SU-DHL-6 (cell line): ENCODE results near the gene ROR1.

Experiments used
- H2AFZ ChIP-seq: fragments of 200-600 bp; sonication (generic); 2 replicates; pipeline ENCODE4 v1.6.1; 2014; ENCODE audit warnings: low read depth, mild to moderate bottlenecking, moderate library complexity, mixed read lengths, antibody characterized with exemption, low read length; ENCODE audit not compliant: severe bottlenecking
- H3F3A ChIP-seq: fragments of 200-600 bp; shearing (Covaris generic); 2 replicates; pipeline ENCODE4 v1.6.0; 2016; ENCODE audit warnings: antibody characterized with exemption, mild to moderate bottlenecking; ENCODE audit not compliant: insufficient read depth
- H3K27ac ChIP-seq: fragments of 200-600 bp; sonication (generic); 2 replicates; pipeline ENCODE4 v1.5.1; 2016; ENCODE audit warnings: low read depth, mild to moderate bottlenecking, low read length, moderate library complexity, mixed read lengths
- H3K27me3 ChIP-seq: fragments of 200-600 bp; sonication (generic), shearing (Covaris generic); 2 replicates; pipeline ENCODE4 v1.6.0; 2014; ENCODE audit warnings: mild to moderate bottlenecking, low read length
- H3K36me3 ChIP-seq: fragments of 200-600 bp; sonication (generic); 2 replicates; pipeline ENCODE4 v1.6.1; 2014; ENCODE audit warnings: mild to moderate bottlenecking, low read length, mixed read lengths
- H3K4me2 ChIP-seq: fragments of 300-600, 200-600 bp; shearing (Covaris generic), sonication (generic); 2 replicates; pipeline ENCODE4 v1.6.0; 2014; ENCODE audit warnings: low read length, low read depth, mild to moderate bottlenecking; ENCODE audit not compliant: poor library complexity, severe bottlenecking
- H3K4me3 ChIP-seq: fragments of 200-600 bp; sonication (generic); 2 replicates; pipeline ENCODE4 v1.5.1; 2014; ENCODE audit warnings: antibody characterized with exemption, low read length, mild to moderate bottlenecking, mixed read lengths; ENCODE audit not compliant: insufficient read depth, poor library complexity, severe bottlenecking
- H3K79me2 ChIP-seq: fragments of 200-600 bp; sonication (generic); 2 replicates; pipeline ENCODE4 v1.6.1; 2014; ENCODE audit warnings: mild to moderate bottlenecking, low read length, moderate library complexity; ENCODE audit not compliant: insufficient read depth
- H3K9ac ChIP-seq: fragments of 200-600 bp; sonication (generic); 2 replicates; pipeline ENCODE4 v1.7.0; 2014; ENCODE audit warnings: mild to moderate bottlenecking, low read length
- H3K9me2 ChIP-seq: fragments of 200-600 bp; sonication (generic); replicated peaks from 2 replicates; pipeline ENCODE4 v1.6.1; 2014; ENCODE audit warnings: low read length; ENCODE audit not compliant: insufficient read depth
- H3K9me3 ChIP-seq: fragments of 200-600 bp; sonication (generic); 2 replicates; pipeline ENCODE4 v1.6.1; 2014; ENCODE audit warnings: low read length, mixed read lengths; ENCODE audit not compliant: insufficient read depth
- H4K20me1 ChIP-seq: fragments of 200-600 bp; sonication (generic); 2 replicates; pipeline ENCODE4 v1.6.1; 2014; ENCODE audit warnings: low read depth, mild to moderate bottlenecking, antibody characterized with exemption, low read length, moderate library complexity, mixed read lengths
- EZH2phosphoT487 ChIP-seq: fragments of 200-600 bp; sonication (generic), shearing (Covaris generic); conservative IDR thresholded peaks from 2 replicates; pipeline ENCODE4 v1.6.1; 2018; ENCODE audit warnings: mild to moderate bottlenecking, antibody characterized with exemption, low read length, moderate library complexity, mixed read lengths
- TF ChIP-seq, protein P1 (sequence below): fragments of 200-600 bp; sonication (generic); IDR thresholded peaks from one replicate; pipeline ENCODE4 v1.5.1; 2017; ENCODE audit warnings: antibody characterized with exemption, mild to moderate bottlenecking, low read length, moderate library complexity; ENCODE audit not compliant: insufficient read depth, poor library complexity, severe bottlenecking

ROR1 gene

DNA sequence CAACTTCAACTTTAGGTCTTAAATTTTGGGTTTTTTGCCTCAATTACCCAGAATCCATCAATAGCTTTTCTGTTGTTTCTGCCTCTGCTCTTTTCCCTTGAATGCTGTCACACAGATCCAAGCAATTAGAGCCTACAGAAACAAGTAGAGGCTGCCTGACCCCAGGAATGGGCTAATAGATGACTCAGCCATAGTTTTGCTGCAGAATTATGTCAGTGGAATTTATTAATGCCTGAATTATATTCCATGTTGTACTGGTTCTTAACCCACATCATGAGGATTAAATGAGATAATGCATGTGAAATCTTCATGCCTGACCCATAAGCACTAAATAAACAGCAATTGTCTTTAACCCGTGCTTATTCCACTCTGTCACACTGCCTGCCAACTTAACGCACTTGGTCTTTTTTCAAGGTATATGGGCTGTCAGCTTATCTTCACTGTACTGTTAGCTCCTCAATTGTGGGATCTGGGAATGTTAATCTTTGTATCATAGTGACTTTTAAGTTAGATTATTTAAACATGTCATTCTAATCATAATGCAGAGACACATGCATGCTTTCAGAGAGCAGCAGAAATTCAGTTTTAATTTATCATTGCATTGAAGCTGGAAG, 213.3 kb downstream of the ROR1 start:
- no peak overlapping the region for H3K4me2 ChIP-seq
- H4K20me1 ChIP-seq = no peaks in the 10 kb centered on the region
- 0 out of 2 replicates have a peak, but pooled peaks cover 3% of the 10 kb centered on the region for H3K27me3 ChIP-seq
- no peak overlapping the region for H2AFZ ChIP-seq
- H3K9ac ChIP-seq = no peak overlapping the region
- TF ChIP-seq, protein P1, sequence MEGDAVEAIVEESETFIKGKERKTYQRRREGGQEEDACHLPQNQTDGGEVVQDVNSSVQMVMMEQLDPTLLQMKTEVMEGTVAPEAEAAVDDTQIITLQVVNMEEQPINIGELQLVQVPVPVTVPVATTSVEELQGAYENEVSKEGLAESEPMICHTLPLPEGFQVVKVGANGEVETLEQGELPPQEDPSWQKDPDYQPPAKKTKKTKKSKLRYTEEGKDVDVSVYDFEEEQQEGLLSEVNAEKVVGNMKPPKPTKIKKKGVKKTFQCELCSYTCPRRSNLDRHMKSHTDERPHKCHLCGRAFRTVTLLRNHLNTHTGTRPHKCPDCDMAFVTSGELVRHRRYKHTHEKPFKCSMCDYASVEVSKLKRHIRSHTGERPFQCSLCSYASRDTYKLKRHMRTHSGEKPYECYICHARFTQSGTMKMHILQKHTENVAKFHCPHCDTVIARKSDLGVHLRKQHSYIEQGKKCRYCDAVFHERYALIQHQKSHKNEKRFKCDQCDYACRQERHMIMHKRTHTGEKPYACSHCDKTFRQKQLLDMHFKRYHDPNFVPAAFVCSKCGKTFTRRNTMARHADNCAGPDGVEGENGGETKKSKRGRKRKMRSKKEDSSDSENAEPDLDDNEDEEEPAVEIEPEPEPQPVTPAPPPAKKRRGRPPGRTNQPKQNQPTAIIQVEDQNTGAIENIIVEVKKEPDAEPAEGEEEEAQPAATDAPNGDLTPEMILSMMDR = no peak
- no peak for TF ChIP-seq EZH2phosphoT487
- no peaks in the 10 kb centered on the region for H3K9me3 ChIP-seq
- no peaks in the 10 kb centered on the region for H3K79me2 ChIP-seq
- H3K27ac ChIP-seq = no peak overlapping the region
- no peaks in the 10 kb centered on the region for H3K9me2 ChIP-seq
- no peak overlapping the region for H3K4me3 ChIP-seq
- H3K36me3 ChIP-seq = no peaks in the 10 kb centered on the region
- no peaks in the 10 kb centered on the region for H3F3A ChIP-seq

DNA sequence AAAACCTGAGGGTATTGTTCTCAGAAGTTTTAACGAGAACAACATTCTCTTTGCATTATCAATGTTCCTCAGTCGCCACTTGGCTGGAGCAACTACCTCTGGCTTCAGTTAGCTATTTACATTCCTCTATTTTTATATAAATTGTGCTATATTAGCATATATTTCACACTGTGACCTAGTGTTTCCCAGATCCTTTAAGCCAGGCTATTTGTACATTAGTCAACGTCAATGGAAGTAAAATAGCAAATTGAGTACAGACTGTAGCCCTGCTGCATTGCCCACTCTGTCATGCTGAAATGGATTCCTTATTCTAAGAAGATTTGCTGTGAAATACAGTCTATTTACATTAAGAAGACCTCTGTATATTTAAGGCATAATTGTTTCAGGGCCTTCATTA, 213.8 kb downstream of the ROR1 start:
- Histone ChIP-seq H3K27ac (no peak overlapping the region), H3K79me2 (no peaks in the 10 kb centered on the region), H3K4me2 (no peak overlapping the region), H3K27me3 (0 out of 2 replicates have a peak, but pooled peaks cover 3% of the 10 kb centered on the region), H3K36me3 (no peaks in the 10 kb centered on the region), H3K9me2 (no peaks in the 10 kb centered on the region), H3K9ac (no peak overlapping the region), H3K9me3 (no peaks in the 10 kb centered on the region), H3K4me3 (no peak overlapping the region), H2AFZ (no peak overlapping the region), H3F3A (no peaks in the 10 kb centered on the region), H4K20me1 (no peaks in the 10 kb centered on the region)
- no peak for TF ChIP-seq EZH2phosphoT487
- TF ChIP-seq, protein P1 = no peak

DNA sequence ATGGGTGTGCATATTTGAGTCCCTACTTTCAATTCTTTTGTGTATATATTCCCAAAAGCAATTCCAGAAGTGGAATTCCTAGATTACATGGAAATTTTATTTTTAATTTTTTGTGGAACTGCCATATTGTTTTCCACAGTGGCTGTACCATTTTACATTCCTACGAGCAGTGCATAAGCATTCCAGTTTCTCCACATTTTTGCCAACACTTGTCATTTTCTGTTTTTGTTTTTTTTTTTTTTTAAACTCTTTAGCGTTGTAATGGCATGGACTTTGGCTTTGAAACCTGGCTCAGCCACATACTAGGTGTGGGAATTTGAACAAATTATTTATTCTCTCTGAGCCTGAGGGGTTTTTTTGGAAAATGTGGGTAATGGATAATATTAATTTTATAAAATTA, 215.1 kb downstream of the ROR1 start:
- Histone ChIP-seq H3K36me3 (no peaks in the 10 kb centered on the region), H4K20me1 (no peaks in the 10 kb centered on the region), H3K9ac (no peak overlapping the region), H3F3A (no peaks in the 10 kb centered on the region), H2AFZ (no peak overlapping the region), H3K9me2 (no peaks in the 10 kb centered on the region), H3K4me2 (no peak overlapping the region), H3K27ac (no peak overlapping the region), H3K9me3 (no peaks in the 10 kb centered on the region), H3K79me2 (no peaks in the 10 kb centered on the region), H3K27me3 (no peaks in the 10 kb centered on the region), H3K4me3 (no peak overlapping the region)
- TF ChIP-seq EZH2phosphoT487 = no peak
- TF ChIP-seq, protein P1 = no peak
